IMR-90 (cell line): ENCODE results near the gene PMPCB. TPM values are rescaled to one million over a fixed set of nuclear protein-coding genes. Genes with fewer than 3 reads are reported as not detected.

Experiments used
- ATAC-seq: fragments of 200-7000 bp; cut with Tn5 transposase; 2 replicates; pipeline ENCODE4 v1.9.1; 2020; ENCODE audit warnings: low read depth, mild to moderate bottlenecking, moderate library complexity
- BruUV-seq: library from RNA; stranded (reverse); fragments of 400-500 nt; replicated peaks from 2 replicates; lab custom pipeline; 2021; lab: Mats Ljungman, UMichigan
- CTCF ChIA-PET: fragments of 300-600 bp; formaldehyde crosslinking; extraction: SDS; loops from one replicate; lab custom pipeline; 2021; ENCODE audit warnings: antibody characterized with exemption; lab: Yijun Ruan, JAX
- POLR2A ChIA-PET: fragments of 300-600 bp; sonication (Branson Sonifier 250); formaldehyde crosslinking; loops from one replicate; lab custom pipeline; 2022; ENCODE audit warnings: antibody characterized with exemption; ENCODE audit not compliant: unreplicated experiment; lab: Charles Lee
- DNase-seq: peaks from one replicate; pipeline ENCODE4 v3.0.0; 2013
- H2AFZ ChIP-seq: replicated peaks from 2 replicates; pipeline ENCODE3; 2013; ENCODE audit warnings: low read length, mild to moderate bottlenecking; ENCODE audit not compliant: poor library complexity
- H2AK5ac ChIP-seq: 2 replicates; pipeline ENCODE4 v1.6.1; 2013; ENCODE audit warnings: low read depth, low read length, inconsistent platforms
- H2AK9ac ChIP-seq: replicated peaks from 2 replicates; pipeline ENCODE3; 2013; ENCODE audit warnings: mild to moderate bottlenecking, low read depth, low read length, moderate library complexity; ENCODE audit not compliant: poor library complexity
- H2BK120ac ChIP-seq: 2 replicates; pipeline ENCODE4 v1.6.1; 2013; ENCODE audit warnings: low read depth, low read length, inconsistent platforms
- H2BK15ac ChIP-seq: 3 replicates; pipeline ENCODE4 v1.6.1; 2013; ENCODE audit warnings: low read depth, low read length, inconsistent platforms
- H2BK20ac ChIP-seq: 2 replicates; pipeline ENCODE4 v1.6.1; 2013; ENCODE audit warnings: low read depth, mild to moderate bottlenecking, inconsistent platforms, low read length, moderate library complexity
- H2BK5ac ChIP-seq: 2 replicates; pipeline ENCODE4 v1.6.1; 2013; ENCODE audit warnings: mild to moderate bottlenecking, low read depth, low read length, inconsistent platforms; ENCODE audit not compliant: poor library complexity, severe bottlenecking
- H3K14ac ChIP-seq: replicated peaks from 2 replicates; pipeline ENCODE4 v1.6.1; 2013; ENCODE audit warnings: low read depth, low read length, inconsistent platforms
- H3K18ac ChIP-seq: 2 replicates; pipeline ENCODE4 v1.6.1; 2013; ENCODE audit warnings: low read depth, low read length, control low read depth
- H3K23ac ChIP-seq: 2 replicates; pipeline ENCODE4 v1.6.1; 2013; ENCODE audit warnings: low read depth, low read length, inconsistent platforms
- H3K27ac ChIP-seq: 2 replicates; pipeline ENCODE4 v1.5.1; 2013; ENCODE audit warnings: mild to moderate bottlenecking, control low read depth, low read length; ENCODE audit not compliant: insufficient read depth
- H3K27me3 ChIP-seq: 2 replicates; pipeline ENCODE4 v1.6.1; 2013; ENCODE audit warnings: low read length; ENCODE audit not compliant: control insufficient read depth, insufficient read depth
- H3K36me3 ChIP-seq: 2 replicates; pipeline ENCODE4 v1.6.1; 2013; ENCODE audit warnings: low read length, mixed read lengths; ENCODE audit not compliant: control insufficient read depth, insufficient read depth
- H3K4ac ChIP-seq: 2 replicates; pipeline ENCODE4 v1.6.1; 2013; ENCODE audit warnings: low read depth, low read length, inconsistent platforms
- H3K4me1 ChIP-seq: 2 replicates; pipeline ENCODE4 v1.6.1; 2013; ENCODE audit warnings: low read length, mixed read lengths; ENCODE audit not compliant: control insufficient read depth, insufficient read depth
- H3K4me2 ChIP-seq: 2 replicates; pipeline ENCODE4 v1.6.1; 2013; ENCODE audit warnings: low read depth, mild to moderate bottlenecking, control low read depth, low read length, moderate library complexity
- H3K4me3 ChIP-seq: 2 replicates; pipeline ENCODE4 v1.5.1; 2013; ENCODE audit warnings: low read depth, mild to moderate bottlenecking, control low read depth, low read length, moderate library complexity; ENCODE audit not compliant: insufficient read depth
- H3K56ac ChIP-seq: 2 replicates; pipeline ENCODE4 v1.6.1; 2013; ENCODE audit warnings: low read length, inconsistent platforms; ENCODE audit not compliant: insufficient read depth; ENCODE audit errors: extremely low read depth
- H3K79me1 ChIP-seq, 2 experiments: 2 replicates each; pipeline ENCODE4 v1.6.1; 2013; ENCODE audit warnings: low read length in 2 of 2, inconsistent platforms in 1 of 2, low read depth in 1 of 2
- H3K9ac ChIP-seq: 2 replicates; pipeline ENCODE4 v1.6.1; 2013; ENCODE audit warnings: low read depth, low read length, control low read depth
- H3K9me1 ChIP-seq: 2 replicates; pipeline ENCODE4 v1.6.1; 2013; ENCODE audit warnings: low read length, inconsistent platforms; ENCODE audit not compliant: insufficient read depth
- H3K9me3 ChIP-seq: 2 replicates; pipeline ENCODE4 v1.6.1; 2013; ENCODE audit warnings: low read length; ENCODE audit not compliant: control insufficient read depth, insufficient read depth
- H4K20me1 ChIP-seq: 2 replicates; pipeline ENCODE4 v1.6.1; 2013; ENCODE audit warnings: low read length, inconsistent platforms; ENCODE audit not compliant: insufficient read depth
- H4K5ac ChIP-seq: 2 replicates; pipeline ENCODE4 v1.6.1; 2013; ENCODE audit warnings: mild to moderate bottlenecking, low read depth, low read length, control low read depth
- H4K8ac ChIP-seq, 2 experiments: 2 replicates each; pipeline ENCODE4 v1.6.1; 2013; ENCODE audit warnings: low read depth in 2 of 2, low read length in 2 of 2, control low read depth in 1 of 2, inconsistent platforms in 1 of 2
- H4K91ac ChIP-seq: 2 replicates; pipeline ENCODE4 v1.6.1; 2013; ENCODE audit warnings: low read depth, low read length, inconsistent platforms; ENCODE audit not compliant: insufficient read depth
- BHLHE40 ChIP-seq: fragments of 150-350 bp; IDR thresholded peaks from 2 replicates; pipeline ENCODE4 v1.6.1; 2016; ENCODE audit warnings: mild to moderate bottlenecking, low read depth, low read length
- CEBPB ChIP-seq: IDR thresholded peaks from 2 replicates; pipeline ENCODE4 v1.6.1; 2012; ENCODE audit warnings: low read depth, low read length, improper control_type of control experiment
- CHD1 ChIP-seq: IDR thresholded peaks from 2 replicates; pipeline ENCODE4 v1.6.1; 2012; ENCODE audit warnings: low read depth, low read length, improper control_type of control experiment
- CTCF ChIP-seq: conservative IDR thresholded peaks from 2 replicates; pipeline ENCODE4 v1.5.1; 2012; ENCODE audit warnings: mild to moderate bottlenecking, low read depth, low read length, improper control_type of control experiment
- ELK1 ChIP-seq: fragments of 150-350 bp; IDR thresholded peaks from 2 replicates; pipeline ENCODE4 v1.6.1; 2016; ENCODE audit warnings: low read depth, mild to moderate bottlenecking, low read length, moderate library complexity, borderline replicate concordance
- FOS ChIP-seq: fragments of 150-350 bp; IDR thresholded peaks from 2 replicates; pipeline ENCODE4 v1.6.1; 2016; ENCODE audit warnings: low read depth, low read length
- MAFK ChIP-seq: IDR thresholded peaks from 2 replicates; pipeline ENCODE4 v1.6.1; 2012; ENCODE audit warnings: low read depth, low read length, improper control_type of control experiment
- MAZ ChIP-seq: IDR thresholded peaks from 2 replicates; pipeline ENCODE4 v1.6.1; 2012; ENCODE audit warnings: low read depth, mild to moderate bottlenecking, low read length, improper control_type of control experiment, moderate library complexity, borderline replicate concordance
- NFE2L2 ChIP-seq: fragments of 150-350 bp; IDR thresholded peaks from 2 replicates; pipeline ENCODE4 v1.6.1; 2016; ENCODE audit warnings: low read depth, mild to moderate bottlenecking, low read length
- POLR2A ChIP-seq: IDR thresholded peaks from 2 replicates; pipeline ENCODE4 v1.6.1; 2012; ENCODE audit warnings: mild to moderate bottlenecking, low read depth, low read length
- RAD21 ChIP-seq: IDR thresholded peaks from 2 replicates; pipeline ENCODE4 v1.6.1; 2012; ENCODE audit warnings: low read length, improper control_type of control experiment
- RCOR1 ChIP-seq: IDR thresholded peaks from 2 replicates; pipeline ENCODE4 v1.6.1; 2012; ENCODE audit warnings: mild to moderate bottlenecking, low read length, improper control_type of control experiment; ENCODE audit not compliant: insufficient replicate concordance
- RFX5 ChIP-seq: IDR thresholded peaks from 2 replicates; pipeline ENCODE4 v1.8.0; 2012; ENCODE audit warnings: low read depth, mild to moderate bottlenecking, low read length, moderate library complexity
- SMC3 ChIP-seq: fragments of 150-350 bp; IDR thresholded peaks from 2 replicates; pipeline ENCODE4 v1.6.1; 2016; ENCODE audit warnings: low read depth, mild to moderate bottlenecking, antibody characterized with exemption, low read length, moderate library complexity
- USF2 ChIP-seq: fragments of 150-350 bp; IDR thresholded peaks from 2 replicates; pipeline ENCODE4 v1.6.1; 2017; ENCODE audit warnings: mild to moderate bottlenecking, antibody characterized with exemption, low read length, low read depth
- WGBS, 2 experiments: methylation state at CpG; one replicate each; pipeline versions ENCODE4 v1.1.5 to v1.1.7; 2013; ENCODE audit warnings: missing lambda C conversion rate in 2 of 2; ENCODE audit not compliant: insufficient read length in 1 of 2; ENCODE audit errors: extremely low coverage in 2 of 2; 5-methylcytosine and 5-hydroxymethylcytosine counted together
- dilution Hi-C: fragments of 300-500 bp; cut with HindIII; formaldehyde crosslinking; loops from one replicate; pipeline ENCODE4 v1.14.3; 2018; ENCODE audit warnings: low sequenced_read_pairs; ENCODE audit not compliant: unreplicated experiment
- in situ Hi-C: fragments of 300-500 bp; cut with MboI; formaldehyde crosslinking; loops from 3 replicates; pipeline ENCODE4 v1.14.3; 2019; ENCODE audit warnings: low sequenced_read_pairs, inconsistent platforms, mixed read lengths
- intact Hi-C: fragments of 100-400 bp; cut with micrococcal nuclease; formaldehyde crosslinking; loops from 2 replicates; pipeline ENCODE4 v1.10.0; 2022
- polyA plus RNA-seq, 3 experiments: library from polyadenylated mRNA; depleted of rRNA; stranded (reverse); fragments of >200 nt; gene quantifications; 2 replicates each; pipeline ENCODE4 v1.2.3, GENCODE V29; 2012; ENCODE audit warnings: low replicate concordance in 1 of 3
- total RNA-seq: library from RNA; depleted of rRNA; stranded (reverse); fragments of >200 nt; gene quantifications from 2 replicates; pipeline ENCODE4 v1.2.3, GENCODE V29; 2012

The PMPCB gene
- total and polyA plus RNA-seq, 2 of the 4 experiments (the other 2 are of a cell fraction) = 50.4 to 72.8 TPM

GRCh38 chr7:103292122-103292521 lies 5.1 kb upstream of the PMPCB start:
- Histone ChIP-seq H3K4me2 (no peak overlapping the region), H3K4me3 (no peak overlapping the region), H3K14ac (no peak overlapping the region), H3K4me1 (no peaks in the 10 kb centered on the region), H3K36me3 (no peaks in the 10 kb centered on the region), H2BK5ac (no peak overlapping the region), H3K27ac (no peak overlapping the region), H2BK120ac (no peak overlapping the region), H3K4ac (no peak overlapping the region), H3K18ac (no peak overlapping the region), H4K91ac (no peak overlapping the region), H3K27me3 (peaks cover 17% of the 10 kb centered on the region), H3K23ac (no peak overlapping the region), H4K20me1 (no peaks in the 10 kb centered on the region), H2AK5ac (no peak overlapping the region), H4K8ac (no peak overlapping the region), H3K79me1 (no peaks in the 10 kb centered on the region), H2BK15ac (no peak overlapping the region), H4K5ac (no peak overlapping the region), H2BK20ac (no peak overlapping the region), H3K9ac (no peak overlapping the region), H2AK9ac (no peak overlapping the region), H3K9me3 (no peaks in the 10 kb centered on the region), H3K56ac (no peak overlapping the region), H2AFZ (no peak overlapping the region), H3K9me1 (no peaks in the 10 kb centered on the region)
- dilution Hi-C loops = no loop called here
- intact Hi-C loops = loop anchor here (10.0 kb wide), 1 partner anchor 177 kb away; no protein-coding TSS in a partner anchor
- in situ Hi-C loops = no loop called here
- ChIA-PET POLR2A (no interaction called here), CTCF (no interaction called here)
- TF ChIP-seq RFX5 (no peak), NFE2L2 (no peak), POLR2A (no peak), RAD21 (no peak), ELK1 (no peak), SMC3 (no peak), MAZ (no peak), CEBPB (no peak), BHLHE40 (no peak), CHD1 (no peak), CTCF (no peak), USF2 (no peak), FOS (no peak), MAFK (no peak), RCOR1 (no peak)
- BruUV-seq = no TSS peak
- 0% methylated on average over 1 of the region's 3 CpGs; no CpG with 5 or more reads in 1 of the 2 experiments for WGBS, 2 experiments
- DNase-seq = no peak
- no peak for ATAC-seq
